NCI-H748 (cell line): ENCODE measurements around the gene FBXW8.
"Not testable (repeated sequence)": the region's sequence is repeated elsewhere in the genome, so short reads cannot be mapped to it uniquely, and the experiment has no call there.

Source experiments
- DNase-seq: peaks from one replicate; lab custom pipeline; 2025; ENCODE audit not compliant: unreplicated experiment; lab: John Stamatoyannopoulos, UW

The FBXW8 gene

DNA sequence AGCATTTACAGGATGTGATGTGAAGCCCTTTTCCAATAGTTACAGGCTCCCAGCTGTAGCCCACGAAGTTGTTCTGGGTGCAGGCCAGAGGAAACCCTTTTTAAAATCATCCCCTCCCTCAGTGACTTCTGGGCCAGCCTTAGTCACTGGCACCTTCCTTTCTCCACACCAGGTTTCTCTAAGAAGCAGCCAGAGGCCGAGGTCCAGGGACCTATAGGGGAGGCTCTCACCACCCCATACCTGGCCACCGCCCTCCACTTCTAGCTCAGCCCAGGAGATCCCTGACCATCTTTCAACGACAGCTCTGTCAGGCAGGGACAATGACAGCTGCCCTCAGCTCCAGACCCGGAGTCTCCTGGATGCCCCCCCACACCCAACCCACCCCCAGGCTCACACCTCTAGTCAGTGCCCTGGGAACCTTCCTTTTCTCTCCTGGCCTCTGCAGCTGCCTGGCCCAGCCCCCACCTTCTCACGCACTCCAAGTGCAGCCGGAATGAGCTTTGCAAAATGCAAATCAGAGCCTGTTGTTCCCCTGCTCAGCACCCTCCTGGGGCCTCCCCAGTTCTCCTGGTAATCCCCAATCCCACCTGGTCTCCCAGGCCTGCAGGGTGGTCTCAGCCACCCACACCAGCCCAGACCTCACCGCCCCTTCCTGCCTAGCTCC lies 141.8 kb downstream of the FBXW8 start:
- no peak for DNase-seq

DNA sequence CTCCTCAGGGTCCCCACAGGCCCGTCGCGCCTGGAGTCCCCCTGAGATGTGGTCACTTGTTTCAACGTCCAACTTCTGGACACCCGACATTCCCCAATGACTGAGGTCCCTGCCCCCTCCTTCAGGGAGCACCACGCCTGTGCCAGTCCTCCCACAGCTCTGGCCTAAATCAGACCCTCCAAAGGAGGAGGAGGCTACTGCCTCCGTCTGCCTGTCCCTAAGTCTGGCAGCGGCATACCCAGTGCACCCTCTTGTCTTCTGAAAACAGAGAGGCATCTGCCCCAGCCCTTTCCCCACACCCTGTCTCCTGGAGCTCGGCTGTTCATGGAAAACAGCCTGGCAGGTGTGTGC lies 142.3 kb downstream of the FBXW8 start:
- no peak for DNase-seq

DNA sequence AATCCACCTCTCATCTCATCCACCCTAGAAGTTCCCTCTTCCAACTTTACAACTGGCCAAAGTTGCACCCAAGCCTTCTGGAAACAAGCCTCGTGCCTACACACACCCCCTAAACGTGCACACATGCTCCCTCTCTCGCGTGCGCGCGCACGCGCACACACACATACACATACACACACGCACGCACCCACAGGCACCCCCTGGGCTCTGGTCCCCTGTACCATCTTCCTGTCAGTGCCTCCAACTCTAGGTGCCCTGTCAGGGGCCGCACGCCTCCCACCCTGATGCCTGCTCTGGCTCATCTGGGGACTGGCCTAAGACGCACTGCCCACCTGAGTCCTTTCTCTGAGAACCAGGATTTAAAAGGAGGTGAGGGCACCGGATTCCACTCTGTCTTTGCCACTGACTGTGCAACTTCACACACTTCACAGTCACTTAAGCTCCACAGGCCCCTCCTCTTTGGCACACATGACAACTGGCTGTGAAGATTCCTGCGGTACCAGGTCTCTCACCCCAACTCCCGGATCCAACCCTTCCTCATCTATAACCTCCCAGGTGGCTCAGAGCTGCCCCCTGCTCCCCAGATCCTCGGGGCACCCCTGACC lies 142.9 kb downstream of the FBXW8 start:
- DNase-seq, result no peak

DNA sequence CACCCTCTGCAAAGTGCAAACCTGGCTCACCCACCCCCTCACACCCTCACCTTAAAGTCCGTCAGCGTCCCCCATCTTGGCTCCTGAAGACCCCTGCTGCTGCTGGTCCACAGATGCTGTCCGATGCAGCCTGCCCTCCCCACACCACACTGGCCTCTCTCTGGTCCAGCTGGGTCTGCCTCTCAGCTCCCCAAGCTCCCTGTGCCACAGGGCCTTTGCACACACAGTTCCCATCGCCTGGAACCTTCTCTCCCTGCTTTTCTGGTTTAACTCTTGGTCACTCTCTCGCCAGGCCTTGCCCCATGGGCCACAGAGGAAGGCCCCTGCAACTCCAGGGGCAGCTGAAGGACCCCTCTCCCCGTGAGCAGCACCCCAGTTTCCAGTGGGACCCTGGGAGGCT lies 143.5 kb downstream of the FBXW8 start:
- DNase-seq, result no peak

DNA sequence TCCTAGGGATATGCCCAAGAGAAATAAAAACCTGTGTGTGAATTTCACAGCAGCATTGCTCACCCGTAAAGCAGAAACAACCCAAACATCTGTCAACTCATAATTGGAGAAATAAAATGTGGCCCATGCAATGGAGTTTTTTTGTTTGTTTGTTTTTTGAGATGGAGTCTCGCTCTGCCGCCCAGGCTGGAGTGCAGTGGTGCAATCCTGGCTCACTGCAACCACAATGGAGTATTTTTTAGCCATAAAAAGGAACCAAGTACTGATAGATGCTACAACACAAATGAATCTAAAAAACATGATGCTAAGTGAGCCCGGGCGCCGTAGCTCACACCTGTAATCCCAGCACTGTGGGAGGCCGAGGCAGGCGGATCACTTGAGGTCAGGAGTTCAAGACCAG lies 146.9 kb downstream of the FBXW8 start:
- DNase-seq, result not testable (repeated sequence)

DNA sequence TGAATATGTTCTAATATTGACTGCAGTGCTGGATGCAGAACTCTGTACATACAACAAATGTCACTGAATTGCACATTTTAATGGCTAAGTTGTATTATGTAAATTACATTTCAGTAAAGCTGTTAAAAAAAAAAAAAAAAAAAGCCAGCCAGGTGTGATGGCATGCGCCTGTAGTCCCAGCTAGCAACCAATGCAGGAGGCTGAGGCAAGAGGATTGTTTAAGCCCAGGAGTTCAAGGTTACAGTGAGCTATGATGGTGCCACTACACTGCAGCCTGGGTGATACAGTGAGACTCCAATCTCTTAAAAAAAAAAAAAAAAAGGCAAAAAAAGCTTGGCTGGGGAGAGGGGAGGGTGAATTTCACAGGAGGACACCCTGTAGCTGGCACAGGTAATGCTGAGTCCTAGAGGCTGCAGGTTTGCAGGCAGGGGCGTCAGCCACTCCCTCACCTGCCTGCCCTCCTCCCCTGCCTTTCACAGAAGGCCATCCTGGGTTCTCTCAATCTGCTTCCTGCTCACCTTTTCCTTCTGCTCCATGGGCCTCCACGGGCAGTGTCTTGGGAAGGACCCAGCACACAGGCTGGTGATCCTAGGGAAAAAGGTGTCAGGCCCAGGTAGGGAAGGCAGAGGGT lies 147.8 kb downstream of the FBXW8 start:
- no peak for DNase-seq

DNA sequence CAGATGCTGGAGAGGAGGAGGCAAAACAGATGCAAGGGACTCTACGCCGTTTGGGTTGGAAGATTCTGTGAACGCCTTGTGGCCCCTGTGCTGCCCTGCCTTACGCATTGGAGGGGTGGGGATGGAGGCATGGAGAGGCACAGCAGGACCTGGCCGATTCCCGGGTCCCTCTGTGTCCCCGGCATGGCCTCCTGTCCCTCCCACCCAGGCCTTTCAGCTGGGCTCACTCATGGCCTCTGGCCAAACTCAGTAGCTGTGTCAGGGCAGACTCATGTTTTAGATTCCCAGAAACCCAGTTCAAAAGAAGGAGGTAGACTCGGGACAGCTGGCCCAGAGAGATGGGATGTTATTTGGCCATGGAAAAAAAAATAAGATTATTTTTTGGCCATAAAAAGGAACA lies 148.4 kb downstream of the FBXW8 start:
- DNase-seq, result no peak

DNA sequence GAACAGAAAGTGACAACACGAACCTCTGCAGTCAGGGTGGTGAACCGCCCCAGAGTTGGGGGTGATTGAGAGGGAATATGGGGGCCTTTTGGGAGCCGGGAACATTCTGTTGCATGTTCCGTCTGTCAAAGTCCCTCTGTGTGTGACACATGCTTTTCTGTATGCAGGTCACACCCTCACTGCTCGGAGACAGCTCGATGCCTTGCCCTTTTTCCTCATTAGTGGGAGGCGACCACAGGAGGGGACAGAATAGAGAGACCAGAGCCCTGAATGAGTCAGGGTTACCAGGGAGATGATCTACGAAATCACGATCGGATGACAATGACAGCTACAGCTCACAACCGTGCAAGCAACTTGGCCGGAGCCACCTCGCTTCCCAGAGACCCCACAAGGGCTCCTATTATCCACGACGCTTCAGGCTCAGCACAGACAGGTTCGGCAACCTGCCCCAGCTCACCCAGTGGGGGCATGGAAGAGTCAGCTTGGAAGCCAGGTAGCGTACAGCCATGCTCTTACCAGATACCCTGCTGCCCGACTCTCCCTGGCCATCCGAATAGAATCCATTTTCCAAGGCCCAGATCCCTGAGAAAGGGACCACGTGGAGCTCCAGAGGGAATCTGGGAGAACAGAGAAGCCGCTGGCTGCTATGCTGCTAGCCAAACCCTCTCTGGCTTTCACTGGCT lies 149.6 kb downstream of the FBXW8 start:
- DNase-seq, result peak; percentile 20

DNA sequence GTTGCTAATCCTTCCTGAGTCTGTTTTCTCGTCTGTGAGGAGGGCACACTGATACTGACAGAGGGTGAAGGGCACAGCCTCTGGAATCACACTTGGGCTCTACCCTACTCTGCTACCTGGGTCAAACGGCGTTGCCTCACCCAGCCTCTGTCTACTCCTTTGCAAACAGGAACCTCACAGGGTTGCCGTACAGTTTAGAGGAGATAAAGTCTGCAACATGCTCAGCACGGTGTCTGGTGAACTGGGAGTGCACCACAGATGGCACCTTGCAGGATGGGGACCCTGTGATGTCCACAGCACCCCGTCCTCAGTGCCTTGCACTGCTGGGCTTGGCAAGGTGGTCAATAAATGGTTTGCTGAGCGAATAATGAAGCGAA lies 150.2 kb downstream of the FBXW8 start:
- DNase-seq, result no peak

DNA sequence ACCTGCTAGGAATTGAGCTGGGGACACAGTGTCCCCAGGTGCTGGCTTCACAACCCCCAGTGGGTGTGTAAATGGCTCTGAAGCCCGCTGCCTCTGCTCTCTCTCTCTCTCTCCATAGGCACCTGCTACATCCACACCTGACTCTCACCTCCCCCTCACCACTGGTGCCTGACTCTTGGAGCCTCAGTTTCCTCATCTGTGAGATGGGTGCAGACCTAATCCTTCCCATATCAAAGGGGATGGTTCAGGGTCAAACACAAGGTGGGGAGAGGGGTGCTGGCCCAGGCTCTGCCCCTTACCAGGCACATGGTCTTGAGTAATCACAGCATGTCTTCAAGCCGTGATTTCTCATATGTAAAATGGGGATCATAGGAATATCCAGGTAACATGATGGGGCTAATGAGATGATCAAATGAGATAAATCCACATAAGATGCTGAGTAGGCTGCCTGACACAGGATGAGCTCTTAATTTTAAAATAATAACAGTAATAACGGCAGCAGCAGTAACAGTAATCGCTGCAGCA lies 150.9 kb downstream of the FBXW8 start:
- DNase-seq, result no peak

DNA sequence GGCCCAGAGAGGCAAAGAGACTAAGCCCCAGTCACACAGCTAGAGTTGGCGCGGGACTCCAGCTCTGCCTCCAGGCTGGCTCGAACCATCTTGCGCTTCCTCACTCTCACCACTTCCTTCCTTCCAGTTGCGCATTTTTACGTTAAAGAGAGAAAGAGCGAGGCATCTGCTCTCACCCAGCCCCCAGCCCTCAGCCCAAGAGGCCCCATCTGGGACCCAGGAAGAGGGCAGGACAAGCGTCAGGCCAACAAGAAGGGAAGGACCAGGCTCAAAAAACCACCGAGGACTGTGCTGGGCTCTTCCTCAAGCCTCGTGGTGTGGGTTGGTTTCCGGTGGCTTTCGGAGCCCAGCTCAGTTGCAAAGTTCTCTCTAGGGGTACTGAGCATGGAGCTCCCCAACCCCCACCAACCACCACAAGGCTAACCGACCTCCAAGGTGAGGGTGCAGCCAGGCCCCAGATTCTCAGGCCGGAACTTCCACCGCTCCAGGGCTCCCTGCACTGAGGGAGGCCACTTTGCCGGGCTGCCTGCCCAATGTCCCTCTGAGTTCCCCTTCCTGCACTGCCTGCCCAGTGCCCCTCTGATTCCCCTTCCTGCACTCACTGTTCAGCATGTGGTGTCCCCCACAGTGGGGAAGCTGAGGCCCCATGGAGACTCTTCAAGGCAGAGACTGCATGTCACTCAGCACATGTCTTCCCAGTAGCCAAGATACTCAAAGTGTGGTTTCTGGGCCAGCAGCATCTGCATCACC lies 152.6 kb downstream of the FBXW8 start:
- no peak for DNase-seq

DNA sequence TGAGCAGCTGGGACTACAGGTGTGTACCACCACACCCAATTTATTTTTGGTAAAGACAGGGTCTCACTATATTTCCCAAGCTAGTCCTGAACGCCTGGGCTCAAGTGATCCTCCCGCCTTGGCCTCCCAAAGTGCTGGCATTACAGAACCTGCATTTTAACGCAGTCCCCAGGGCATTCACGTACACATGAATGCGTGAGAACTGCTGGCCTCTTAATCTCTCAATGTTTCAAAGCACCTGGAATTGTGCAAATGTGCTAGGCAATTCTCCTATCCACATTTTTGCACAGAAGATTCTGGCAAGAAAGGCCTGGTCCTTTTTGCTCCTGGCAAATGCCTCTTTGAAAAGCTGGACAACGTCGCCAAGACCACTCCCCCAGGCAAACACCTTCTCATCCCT lies 153.3 kb downstream of the FBXW8 start:
- no peak for DNase-seq

DNA sequence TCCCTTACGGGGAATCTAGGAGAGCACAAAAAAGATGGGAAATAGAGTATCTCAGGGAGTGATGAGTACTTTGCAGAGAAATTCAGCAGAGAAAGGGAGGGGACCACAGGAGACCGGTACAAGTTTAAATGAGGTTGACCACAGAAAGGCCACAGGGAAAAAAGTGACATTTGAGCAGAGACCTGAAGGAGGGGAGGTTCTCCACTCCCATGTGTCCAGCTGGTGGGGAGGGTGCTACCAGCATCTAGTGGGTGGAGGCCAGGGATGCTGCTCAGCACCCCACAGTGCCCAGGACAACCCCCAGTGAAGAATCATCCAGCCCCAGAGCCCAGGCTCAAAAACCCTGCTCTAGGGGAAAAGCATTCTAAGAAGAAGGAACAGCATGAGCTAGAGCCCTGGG lies 153.8 kb downstream of the FBXW8 start:
- no peak for DNase-seq

DNA sequence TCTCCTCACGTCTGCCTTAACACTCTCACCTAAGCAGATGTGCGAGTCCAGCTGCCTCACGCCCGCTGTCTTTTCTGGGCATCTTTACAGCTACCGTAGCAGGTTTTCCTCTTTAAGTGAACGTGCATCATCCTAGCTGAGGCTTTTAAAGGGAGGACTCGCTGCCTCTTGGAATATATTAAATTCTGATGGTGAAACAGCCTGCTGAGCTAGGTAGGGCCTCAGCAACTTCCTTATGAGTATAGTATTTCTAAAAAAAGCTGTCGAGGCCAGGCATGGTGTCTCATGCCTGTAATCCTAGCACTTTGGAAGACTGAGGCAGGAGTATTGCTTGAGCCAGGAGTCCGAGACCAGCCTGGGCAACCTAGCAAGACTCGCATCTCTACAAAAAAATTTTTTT lies 156.3 kb downstream of the FBXW8 start:
- no peak for DNase-seq

DNA sequence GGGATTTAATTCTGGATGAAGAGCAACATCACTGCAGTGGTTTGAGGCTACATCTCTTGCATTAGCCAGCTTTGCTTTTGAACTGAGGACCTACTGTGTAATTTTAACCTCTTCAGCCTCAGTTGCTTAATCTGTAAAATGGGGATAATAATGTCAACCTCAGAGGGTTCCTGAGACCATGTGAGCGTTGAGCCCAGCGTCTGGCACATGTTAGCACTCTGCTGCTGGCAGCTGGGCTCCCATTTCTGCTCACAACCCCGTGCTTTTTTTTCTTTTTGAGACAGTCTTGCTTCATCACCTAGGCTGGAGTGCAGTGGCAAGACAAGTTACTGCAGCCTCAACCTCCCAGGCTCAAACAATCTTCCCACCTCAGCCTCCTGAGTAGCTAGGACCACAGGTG lies 156.9 kb downstream of the FBXW8 start:
- no peak for DNase-seq

DNA sequence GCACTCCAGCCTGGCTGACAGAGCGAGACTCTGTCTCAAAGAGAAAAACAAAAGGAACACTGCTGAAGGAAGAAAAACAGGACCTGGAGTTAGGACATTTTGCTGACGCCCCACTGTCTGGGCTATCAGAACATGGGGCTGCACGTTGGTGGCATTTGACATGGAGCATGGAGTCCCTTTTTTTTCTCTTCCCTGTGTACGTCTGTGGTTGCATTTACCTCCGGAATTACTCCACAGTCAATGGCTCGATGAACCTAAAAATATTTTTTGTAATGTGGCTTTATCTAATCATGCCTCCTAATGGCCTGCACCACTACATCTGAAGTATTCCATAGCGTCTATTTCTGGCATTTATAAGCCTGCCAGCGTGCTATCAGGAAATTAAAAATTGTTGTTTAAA lies 157.7 kb downstream of the FBXW8 start:
- no peak for DNase-seq

DNA sequence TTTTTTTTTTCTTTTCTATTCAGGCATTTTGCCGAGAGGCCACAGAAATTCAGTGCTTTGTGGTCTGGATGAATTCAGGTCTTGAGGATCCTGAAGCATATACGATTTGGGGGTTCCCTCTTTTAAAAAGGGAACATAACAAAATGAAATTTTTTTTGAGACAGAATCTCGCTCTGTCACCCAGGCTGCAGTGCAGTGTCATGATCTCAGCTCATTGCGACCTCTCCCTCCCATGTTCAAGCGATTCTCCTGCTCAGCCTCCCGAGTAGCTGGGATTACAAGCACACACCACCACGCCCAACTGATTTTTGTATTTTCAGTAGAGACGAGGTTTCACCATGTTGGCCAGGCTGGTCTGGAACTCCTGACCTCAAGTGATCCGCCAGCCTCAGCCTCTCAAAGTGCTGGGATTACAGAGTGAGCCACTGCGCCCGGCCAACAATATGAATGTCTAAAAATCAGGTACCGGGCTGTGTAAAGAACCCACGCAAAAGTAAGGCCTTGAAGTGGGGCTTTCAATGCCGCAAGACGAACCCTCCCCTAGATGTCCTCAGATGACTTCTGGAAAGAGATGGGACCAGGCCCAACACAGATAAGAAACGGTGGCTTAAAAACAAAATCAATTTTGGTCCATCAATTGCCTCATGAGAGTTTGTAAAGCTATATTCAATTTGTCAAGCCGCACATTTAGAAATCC lies 158.5 kb downstream of the FBXW8 start:
- DNase-seq, result no peak

DNA sequence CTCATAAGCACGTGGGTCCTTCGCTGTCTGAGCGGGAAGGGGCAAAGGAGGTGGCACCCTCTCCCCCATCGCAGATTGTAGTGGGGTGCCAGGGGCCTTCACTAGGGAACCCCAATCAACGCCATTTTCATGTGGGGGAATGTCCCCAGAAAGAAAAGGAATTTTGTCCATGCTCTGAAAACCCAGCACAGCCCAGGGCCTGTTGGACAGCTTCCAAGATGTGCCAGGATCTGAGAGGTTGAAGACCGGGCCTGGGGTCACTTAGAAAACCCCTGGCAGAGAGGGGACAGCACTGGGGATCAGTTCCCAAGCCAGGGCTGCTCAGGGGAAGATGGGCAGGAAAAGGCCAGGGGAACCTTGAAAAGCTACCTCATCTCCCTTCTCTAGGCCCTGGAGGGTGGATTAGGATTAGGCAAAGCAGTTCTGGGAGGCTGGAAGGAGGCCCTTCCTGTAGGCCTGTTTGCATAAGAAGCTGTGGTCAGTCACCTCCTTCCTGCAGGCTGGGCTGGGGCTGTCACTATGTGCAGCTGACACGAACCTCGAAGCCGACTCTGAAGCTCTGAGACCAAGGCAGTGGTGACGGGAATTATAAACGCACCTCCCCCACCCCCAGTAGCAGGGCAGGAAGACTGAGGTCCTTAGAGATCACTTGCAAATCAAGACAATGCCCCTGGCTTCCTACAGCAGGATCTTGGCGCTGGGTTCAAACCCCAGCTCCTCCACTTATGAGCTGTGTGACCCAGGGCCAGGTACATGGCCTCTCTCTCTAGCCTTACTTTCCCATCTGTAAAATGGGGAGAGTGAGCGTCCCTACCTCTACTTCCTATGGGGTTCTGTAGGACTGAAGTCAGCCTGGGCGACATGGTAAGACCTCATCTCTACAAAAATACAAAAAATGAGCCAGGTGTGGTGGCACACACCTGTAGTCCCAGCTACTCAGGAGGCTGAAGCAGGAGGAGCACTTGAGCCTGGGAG lies 159.5 kb downstream of the FBXW8 start:
- no peak for DNase-seq

DNA sequence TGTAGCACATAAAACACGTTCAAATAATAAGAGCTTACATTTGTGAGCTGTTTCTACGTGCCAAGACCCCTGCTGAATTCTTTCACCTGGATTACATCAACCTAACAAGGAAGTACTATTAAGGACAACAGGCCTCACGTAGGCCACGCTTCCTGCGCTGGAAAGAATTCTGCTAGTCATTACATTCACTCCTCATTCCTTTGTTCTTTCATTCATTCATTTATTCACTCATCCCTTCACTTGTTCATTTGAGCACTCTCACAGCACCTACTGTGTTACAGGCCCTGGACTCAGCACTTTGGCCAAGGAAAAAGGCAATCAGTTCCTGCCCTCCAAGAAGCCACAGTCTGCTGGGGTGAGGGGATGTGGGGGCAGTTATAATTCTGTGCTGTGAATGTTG lies 160.3 kb downstream of the FBXW8 start:
- no peak for DNase-seq

DNA sequence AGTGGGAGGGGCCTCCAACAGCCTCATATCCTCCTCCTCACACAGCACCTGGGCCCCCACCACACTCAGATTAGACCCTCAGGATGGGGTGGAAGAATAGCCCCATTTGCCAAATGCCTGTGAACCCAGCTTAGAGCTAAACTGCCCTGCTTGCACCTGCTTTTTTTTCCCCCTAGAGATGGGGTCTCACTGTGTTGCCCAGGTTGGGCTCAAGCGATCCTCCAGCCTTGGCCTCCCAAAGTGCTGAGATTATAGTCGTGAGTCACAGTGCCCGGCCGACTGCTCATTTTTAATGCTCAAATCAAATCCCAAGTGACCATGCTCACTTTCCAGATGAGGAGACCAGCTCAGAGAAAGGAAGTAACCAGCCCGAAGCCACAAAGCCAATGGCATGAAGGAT lies 161.4 kb downstream of the FBXW8 start:
- DNase-seq, result no peak
